HT1080 (cell line): Measurements from ENCODE around the gene ZBED4. TPM values are rescaled to one million over a fixed set of nuclear protein-coding genes. Genes with fewer than 3 reads are reported as not detected.
"Not testable (repeated sequence)": the region's sequence is repeated elsewhere in the genome, so short reads cannot be mapped to it uniquely, and the experiment has no call there.

Experiments used
- DNase-seq: peaks from one replicate; pipeline ENCODE4 v3.0.0-alpha.2; 2015; ENCODE audit warnings: low read depth
- total RNA-seq: library from RNA; depleted of rRNA; stranded (reverse); fragments of >200 nt; shearing (Covaris generic); gene quantifications from 2 replicates; pipeline ENCODE4 v1.2.3, GENCODE V29; 2014

ZBED4 gene
- total RNA-seq, 1 experiment from 2014 or later: 15.1 TPM

- DNase-seq: no peak
Measured at GRCh38 chr22:49850959-49851802, 2.5 kb upstream of the ZBED4 start.

- not testable (repeated sequence) for DNase-seq
Measured at GRCh38 chr22:49852568-49852897, 1.1 kb upstream of the ZBED4 start.

DNA sequence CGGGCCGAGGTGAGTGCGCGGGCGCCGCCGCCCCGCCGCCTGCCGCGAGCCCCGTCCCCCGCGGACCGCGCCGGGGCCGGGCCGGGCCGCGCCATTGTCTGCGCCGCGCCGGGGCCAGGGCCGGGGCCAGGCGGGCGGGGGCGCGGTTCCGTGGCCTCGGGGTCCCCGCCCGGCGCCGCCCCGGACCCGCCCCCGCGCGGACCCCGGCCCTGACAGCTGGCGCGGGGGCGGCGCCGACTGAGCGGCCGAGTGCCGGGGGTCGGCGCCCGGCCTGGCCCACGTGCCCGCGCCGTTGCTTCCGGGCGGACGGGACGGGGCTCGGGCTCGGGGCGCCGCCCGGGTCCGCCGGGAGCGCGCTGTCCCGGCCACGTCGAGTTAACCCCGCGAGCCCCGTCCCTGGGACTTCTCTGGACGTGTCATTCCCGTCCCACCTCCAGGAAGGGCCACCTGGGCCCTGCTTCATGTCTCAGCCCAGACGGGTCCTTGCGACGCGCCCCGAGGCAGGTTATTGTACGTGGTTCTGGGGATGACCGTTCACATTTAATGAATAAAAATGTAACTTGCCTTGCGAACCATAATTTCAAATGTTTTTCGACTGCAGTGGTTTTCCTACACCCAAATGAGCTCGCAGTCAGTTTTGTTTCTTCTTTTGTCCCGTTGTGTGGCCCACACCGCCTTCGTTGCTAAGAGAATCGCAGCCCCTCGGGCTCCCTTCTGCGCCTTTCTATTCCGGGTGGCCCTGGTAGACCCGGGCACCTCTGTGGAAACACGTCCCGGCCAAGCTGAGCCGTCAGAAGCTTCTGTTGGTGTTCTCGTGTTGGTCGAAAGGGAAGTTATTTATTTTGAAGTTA, 562 bp downstream of the ZBED4 start:
- peak; percentile 21 for DNase-seq

DNA sequence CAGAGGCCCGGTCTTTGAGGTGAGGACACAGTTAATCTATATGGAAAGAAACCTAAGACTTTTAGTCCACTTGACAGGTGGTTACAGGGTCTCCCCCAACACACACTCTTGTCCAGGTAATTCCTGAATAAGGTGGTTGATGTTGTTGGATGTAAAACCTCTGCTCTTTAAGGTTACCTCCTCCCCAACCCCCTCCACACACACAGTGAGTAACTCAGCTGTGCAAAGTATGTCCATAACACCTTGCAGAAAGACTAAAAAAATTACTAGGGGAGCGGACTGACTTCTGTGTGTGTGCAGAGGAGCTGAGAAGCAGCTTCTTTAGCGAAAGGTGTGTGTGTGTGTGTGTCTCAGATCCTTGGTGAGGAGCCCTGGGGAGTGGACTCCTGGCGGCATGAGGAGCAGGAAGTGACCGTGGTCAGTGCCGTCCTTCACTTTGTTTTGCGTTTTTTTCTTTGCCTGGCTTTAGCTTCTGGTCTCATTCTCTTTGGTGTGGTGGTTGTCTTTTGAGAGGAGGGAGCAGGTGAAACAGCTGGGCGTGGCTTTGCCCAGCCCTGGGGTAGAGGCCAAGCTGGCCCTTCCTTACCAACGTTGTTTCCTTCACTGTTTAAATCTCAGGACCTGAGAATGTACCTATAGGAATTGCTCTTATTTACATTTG, 1.7 kb downstream of the ZBED4 start:
- peak; percentile 46 for DNase-seq

DNA sequence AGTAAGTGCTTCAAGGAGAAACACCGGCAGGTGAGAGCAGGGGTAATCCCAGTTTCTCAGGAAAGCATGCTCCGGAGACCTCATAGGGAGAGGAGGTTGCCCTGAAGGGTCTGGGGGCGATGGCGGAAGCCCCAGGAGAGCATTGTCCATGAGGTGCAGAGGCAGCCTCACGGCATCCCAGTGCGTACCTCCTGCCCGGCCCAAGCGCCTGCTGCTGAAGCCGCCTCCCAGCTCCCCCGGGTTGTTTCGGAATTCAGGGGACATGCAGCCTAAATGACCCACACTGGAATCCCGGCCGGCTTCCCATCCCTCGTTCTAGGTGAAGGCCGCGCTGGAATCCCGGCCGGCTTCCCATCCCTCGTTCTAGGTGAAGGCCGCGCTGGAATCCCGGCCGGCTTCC, 2.7 kb downstream of the ZBED4 start:
- no peak for DNase-seq

DNA sequence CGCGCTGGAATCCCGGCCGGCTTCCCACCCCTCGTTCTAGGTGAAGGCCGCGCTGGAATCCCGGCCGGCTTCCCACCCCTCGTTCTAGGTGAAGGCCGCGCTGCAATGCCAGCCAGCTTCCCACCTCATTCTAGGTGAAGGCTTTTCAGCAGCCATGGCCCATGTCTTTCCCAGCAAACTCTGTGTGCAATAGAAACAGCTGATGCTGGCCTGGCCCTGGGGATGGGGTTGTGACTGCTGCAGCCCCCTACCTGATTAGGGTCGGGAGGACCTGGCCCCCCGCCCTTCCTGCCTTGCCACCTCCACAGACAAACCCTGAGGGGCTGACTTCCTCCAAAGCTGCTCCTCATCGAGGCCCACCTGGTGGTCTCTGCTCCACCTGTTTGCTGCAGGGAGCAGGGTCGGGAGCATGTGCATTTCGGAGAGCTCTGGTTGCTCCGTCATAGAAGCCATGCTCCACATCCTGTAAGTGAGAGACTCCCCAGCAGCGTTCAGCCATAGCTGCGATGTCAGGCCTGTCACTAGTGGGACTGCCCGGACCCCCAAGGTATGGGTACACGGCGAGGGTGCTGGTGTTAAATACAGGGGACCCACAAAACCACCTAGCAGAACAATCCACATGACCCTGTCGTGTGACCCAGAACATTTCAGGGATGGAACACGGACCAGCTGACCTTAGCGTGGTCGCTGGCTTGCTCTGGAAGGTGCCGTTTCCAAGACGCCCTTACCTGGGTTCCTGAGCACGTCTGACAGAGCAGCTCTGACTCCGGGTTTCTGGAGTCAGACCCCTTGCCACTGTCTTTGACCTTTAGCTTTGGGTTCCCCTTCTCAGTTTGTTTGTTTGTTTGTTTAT, 3.3 kb downstream of the ZBED4 start:
- no peak for DNase-seq

DNA sequence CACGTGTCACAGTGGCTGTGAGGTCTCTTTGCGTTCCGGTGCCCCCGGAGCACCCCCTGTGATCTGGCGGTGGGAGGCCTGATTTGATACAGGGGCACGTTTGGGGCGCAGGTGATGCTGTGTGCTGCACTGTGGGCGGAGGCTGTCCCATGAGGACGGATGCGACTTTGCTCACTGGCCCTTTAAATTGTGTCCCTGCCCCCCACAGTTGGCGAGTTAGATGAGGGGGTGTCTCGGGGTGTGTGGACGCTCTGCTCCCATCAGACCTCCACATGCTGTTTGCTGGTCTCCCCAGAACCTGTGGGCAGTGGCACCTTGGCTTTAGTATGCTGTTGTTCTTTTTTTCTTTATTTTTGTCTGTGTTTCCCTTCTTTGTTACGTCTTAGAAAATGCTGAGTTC, 5.2 kb downstream of the ZBED4 start:
- DNase-seq: no peak

DNA sequence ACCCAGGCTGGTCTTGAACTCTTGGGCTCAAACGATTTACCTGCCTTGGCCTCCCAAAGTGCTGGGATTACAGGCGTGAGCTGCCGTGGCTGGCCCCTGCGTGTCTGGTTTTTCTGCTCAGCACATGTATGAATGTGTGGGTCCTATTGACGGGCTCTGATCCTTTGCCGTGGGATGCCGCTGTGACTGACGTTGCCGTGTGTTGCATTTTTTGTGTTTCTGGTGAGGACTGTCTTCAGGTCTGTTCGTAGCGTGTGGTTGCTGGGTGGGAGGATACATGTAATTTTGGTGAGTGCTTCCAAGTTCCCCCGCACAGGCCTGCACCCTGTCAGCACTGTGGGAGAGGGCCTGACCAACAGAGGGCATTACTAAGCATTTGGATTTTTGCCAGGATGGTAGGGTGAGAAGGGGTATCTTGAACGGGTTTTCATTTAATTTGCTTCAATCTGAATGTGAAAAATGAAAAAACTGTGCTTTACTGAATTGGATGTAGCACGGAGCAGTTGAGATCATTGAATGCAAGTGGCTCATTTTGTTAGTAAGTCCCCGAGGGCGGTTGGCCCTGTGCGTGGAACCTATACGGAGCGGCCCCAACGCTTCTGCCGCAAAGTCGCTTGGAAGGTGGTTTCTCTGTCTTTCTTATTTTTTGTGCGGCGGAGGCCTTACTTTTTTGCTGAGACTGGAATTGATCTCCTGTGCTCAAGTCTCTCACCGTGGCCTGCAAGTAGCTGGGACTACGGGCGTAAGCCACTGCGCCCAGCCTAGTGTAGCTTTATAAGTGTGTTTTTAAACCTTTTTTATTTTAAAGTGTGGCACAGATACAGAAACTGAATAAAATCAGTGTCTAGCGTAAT, 8.2 kb downstream of the ZBED4 start:
- DNase-seq: no peak

DNA sequence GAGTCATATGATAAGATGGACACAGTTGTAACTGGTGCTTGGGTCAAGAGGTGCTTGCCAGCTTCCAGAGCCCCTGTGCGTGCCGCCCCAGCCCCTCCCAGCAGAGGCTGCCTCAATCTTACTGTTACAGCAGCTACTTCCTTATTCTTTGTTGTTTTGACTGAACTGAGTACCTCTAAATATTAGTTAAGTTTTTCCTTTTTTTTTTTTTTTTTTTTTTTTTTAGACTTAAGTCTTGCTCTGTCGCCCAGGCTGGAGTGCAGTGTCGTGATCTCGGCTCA, 8.8 kb downstream of the ZBED4 start:
- DNase-seq: no peak

DNA sequence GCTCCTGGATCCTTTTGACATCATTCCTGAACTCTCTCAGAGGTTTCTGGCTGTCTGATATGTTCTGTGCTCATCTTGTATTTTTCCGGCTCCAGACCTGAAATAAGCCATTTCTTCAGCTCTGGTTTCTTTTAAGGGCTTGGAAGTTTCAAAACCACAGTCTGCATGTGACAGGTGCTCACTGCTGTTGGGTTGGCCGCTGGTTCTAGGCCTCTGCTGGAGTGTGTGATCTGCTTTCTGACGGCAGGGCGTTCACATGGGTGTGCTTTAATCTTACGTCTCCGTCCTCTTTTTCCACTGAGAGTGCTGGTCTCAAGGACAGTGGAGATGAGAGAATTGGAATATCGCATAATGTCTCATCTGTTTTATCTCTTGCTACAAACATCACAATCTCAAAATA, 10.3 kb downstream of the ZBED4 start:
- no peak for DNase-seq

GRCh38 chr22:49865156-49865555, 11.5 kb downstream of the ZBED4 start:
- no peak for DNase-seq

GRCh38 chr22:49866134-49866533, 12.5 kb downstream of the ZBED4 start:
- DNase-seq: no peak

GRCh38 chr22:49866646-49867045, 13.0 kb downstream of the ZBED4 start:
- DNase-seq: no peak

DNA sequence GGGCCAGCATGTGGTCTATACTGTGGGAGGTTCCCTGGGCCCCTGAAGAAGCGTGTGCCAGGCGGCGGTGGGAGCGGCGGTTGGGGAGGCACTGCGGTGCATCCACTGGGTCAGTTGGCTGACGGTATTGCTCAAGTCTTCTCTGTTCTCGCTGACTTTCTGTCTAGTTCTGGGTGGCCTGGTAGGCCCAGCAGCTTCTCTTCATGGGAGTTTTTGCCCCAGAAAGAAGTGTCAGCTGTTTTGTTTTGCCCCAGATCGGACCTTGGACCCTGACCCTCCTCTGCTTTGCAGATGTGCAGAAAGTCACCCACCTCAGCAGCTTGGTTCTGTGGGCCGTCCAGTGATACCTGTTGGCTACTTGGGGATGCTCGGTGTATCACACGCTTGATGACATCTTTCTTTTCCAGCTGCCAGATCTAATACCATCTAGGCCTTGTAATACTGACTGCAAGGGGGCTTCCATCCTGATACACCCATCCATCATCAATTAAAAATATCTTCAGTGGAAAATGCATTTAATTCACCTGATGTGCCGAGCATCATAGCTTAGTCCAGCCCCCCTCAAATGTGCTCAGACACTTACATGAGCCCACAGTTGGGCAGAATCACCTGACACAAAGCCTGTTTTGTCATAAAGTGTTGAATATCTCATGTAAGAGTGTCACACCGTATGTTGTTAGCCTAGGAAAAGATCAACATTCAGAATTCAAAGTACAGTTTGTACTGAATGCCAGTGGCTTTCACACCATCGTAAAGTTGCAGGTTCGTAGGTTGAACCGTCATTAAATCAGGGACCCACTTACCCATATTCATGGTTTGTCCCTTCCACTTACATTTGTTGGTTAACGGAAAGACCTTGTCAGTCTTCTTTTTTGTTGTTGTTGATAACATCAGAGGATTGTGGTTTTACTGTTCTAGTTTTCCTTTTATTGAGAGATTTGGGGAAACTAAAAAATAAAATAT, 13.9 kb downstream of the ZBED4 start:
- no peak for DNase-seq

DNA sequence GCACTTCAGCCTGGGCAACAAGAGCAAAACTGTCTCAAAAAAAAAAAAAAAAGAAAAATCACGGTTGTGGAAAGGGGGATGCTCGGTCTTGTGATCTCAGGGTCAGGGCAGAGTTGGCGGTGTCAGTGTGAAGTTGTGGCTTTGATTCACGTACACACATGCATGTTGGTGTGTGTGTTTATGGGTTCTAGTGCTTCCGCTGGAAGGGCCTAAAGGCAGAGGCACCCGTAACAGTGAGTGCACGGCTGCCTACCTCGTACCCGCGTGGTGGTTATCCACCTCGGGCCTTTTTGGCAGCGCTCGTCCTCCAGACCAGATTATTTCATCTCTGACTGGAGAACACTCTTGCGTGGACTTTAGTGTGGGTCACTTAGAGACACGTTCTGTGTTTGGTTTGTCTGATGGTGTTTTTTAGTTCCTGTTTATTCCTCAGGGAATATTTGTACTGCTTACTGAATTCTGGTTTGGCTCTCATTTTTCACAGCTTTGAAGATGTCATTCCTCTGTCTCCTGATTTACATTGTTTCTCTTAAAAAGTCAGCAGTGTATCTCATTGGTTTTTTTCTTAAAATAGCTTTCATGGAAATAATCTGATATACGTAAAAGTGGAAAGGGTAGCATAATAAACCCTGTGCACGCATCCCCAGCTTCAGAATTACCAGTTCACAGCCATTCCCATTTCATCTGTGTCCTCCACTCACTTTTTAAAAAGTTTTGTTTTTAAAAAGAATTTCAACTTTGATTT, 15.6 kb downstream of the ZBED4 start:
- no peak for DNase-seq

- no peak for DNase-seq
Measured at GRCh38 chr22:49869845-49870712, 16.4 kb downstream of the ZBED4 start.

GRCh38 chr22:49871482-49871881, 17.8 kb downstream of the ZBED4 start:
- no peak for DNase-seq

DNA sequence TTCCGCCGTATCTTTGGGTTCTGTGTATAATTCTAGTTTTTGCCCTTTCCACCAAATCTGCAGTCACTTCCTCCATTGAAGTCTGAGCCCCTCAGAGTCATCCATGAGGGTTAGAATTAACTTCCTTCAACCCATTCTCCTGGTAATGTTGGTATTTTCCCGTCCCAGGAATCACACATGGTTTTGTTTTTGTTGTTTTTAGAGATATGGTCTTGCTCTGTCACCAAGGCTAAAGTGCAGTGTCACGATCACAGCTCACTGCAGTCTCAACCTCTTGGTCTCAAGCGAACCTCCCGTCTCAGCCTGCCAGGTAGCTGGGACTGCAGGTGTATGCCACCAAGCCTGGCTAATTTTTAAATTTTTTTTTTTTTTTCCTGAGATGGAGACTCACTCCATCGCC, 18.7 kb downstream of the ZBED4 start:
- DNase-seq: no peak
